Activated T-helper 9 cell treated with anti-CD3 and anti-CD28 coated beads, Interleukin-2, amount 50 U/mL, for 16 hours (primary cell): ENCODE measurements around the gene RCL1.
"Not testable (repeated sequence)": the region's sequence is repeated elsewhere in the genome, so short reads cannot be mapped to it uniquely, and the experiment has no call there.

Source experiments
- DNase-seq: peaks from one replicate; pipeline ENCODE4 v3.0.0-alpha.2; 2020; ENCODE audit warnings: low read depth

The RCL1 gene

DNA sequence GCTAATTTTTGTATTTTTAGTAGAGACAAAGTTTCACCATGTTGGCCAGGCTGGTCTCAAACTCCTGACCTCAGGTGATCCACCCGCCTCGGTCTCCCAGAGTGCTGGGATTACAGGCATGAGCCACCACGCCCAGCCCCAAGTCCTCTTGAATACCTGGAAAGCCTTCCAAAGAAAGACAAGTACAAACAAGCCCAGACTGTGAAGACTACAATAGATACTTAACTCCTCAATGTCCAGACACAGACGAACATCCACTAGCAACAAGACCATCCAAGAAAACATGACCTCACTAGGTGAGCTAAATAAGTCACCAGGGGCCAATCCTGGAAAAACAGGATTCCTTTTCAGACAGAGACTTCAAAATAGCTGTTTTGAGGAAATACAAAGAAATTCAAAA is 9.6 kb upstream of the RCL1 start:
- not testable (repeated sequence) for DNase-seq

DNA sequence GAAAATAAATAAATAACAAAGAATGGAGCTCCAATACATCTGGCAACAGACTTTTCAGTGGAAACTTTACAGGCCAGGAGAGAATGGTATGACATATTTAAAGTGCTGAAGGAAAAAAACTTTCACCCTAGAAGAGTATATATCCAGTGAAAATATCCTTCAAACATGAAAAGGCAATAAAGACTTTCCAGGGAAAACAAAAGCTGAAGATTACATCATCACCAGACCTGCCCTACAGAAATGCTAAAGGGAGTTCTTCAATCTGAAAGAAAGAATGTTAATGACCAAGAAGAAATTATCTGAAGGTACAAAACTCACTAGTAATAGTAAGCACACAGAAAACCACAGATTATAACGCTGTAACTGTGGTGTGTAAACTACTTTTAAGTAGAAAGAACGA is 8.3 kb upstream of the RCL1 start:
- DNase-seq = no peak

DNA sequence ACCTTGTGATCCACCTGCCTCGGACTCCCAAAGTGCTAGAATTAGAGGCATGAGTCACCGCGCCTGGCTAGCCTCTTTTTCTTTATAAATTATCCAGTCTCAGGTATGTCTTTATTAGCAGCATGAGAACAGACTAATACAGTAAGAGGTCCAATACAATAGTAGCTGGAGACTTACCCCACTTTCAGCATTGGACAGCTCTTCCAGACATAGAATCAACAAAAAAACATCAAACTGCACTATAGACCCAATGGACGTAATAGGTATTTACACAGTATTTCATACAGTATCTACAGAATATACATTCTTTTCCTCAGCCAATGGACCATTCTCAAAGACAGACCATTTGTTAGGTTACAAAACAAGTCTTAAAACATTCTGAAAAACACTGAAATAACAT is 6.1 kb upstream of the RCL1 start:
- DNase-seq = no peak

DNA sequence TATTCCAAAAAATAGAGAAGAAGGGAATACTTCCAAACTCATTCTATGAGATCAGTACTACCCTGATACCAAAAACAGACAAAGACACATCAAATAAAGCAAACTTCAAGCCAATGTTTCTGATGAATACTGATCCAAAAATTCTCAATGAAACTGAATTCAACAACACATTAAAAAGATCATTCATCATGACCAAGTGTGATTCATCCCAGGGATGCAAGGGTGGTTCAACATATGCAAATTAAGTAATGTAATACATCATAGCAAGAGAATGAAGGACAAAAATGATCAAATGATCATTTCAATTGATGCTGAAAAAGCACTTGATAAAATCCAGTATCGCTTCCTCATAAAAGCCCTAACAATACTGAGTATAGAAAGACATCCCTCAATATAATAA is 4.9 kb upstream of the RCL1 start:
- DNase-seq = no peak

DNA sequence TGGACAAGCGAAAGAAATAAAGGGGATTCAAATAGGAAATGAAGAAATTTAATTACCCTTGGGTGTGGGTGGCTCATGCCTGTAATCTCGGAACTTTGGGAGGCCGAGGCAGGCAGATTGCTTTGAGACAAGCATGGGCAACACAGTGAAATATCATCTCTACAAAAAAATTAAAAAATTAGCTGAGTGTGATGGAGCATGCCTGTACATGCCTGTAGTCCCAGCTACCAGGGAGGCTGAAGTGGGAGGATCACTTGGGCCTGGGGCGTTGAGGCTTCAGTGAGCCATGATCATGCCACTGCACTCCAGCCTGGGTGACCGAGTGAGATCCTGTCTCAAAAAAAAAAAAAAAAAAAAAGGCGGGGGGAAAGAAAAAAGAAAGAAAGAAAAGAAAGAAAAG is 4.0 kb upstream of the RCL1 start:
- no peak for DNase-seq

DNA sequence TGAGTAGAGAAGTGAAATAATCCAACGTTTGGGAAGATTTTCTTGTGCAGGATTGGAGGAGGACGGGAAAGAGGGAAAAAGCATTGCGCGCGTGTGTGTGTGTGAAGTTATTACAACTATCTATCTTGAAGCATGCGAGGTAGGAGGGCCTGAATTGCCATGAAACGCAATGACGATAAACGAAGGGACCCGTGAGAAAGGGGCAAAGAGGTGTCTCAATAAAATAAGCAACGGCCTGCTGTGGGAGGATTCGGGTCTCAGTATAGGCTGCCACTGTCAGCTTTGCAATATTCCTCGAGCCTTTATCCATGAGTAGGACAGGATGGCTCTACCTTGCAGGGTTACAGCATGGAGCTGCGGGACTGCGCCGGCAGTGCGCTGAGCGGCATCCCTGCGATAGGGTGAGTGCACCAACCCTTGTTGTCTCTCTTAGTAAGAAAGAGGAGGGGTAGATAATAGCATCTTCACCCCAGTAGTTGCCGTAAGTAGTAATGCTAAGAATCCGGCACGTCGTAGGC is 631 bp upstream of the RCL1 start:
- no peak for DNase-seq

DNA sequence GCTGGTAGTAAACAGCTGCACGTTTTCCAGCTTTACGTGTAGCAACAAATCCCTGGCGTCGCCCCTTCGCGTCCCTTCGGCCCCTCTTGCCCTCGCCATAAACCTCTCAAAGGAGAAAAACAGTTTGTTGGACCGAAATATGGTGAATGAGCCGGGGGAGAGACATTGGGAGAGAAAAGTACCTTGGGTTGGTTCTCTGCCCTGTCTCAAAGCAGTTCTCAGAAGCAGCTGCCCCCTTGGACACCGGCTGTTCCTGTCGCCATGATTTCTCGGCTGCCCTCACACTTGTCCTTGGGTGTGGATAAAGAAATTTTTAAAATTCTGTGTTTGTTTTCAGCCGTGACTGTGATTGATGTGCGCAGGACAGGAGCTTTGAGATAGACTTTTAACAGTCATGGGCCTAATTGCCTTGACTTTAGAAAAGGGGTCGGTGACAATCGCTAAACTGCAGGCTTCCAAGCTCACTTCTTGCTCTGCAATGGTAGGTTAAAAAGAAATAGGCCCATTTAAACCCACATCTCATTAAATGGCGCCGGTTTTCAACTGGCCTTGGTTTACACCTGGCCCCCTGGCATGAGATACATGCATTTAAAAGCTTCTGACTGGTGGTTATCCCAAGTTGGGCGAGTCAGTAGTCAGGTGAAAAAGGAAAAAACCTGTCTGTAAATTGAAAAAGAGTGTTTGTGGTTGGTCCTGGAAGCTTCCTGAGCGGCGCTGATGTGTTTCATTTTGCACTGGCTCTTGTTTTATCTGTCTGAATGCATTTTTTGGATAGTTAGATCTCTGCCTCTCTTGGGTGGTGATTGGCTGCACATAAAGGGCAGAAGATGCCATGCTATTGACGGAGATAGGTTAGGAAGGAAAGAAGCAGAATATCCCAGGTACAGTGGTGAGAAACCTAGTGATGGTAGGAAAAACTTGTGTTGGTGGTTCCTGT is 983 bp downstream of the RCL1 start:
- DNase-seq = no peak

DNA sequence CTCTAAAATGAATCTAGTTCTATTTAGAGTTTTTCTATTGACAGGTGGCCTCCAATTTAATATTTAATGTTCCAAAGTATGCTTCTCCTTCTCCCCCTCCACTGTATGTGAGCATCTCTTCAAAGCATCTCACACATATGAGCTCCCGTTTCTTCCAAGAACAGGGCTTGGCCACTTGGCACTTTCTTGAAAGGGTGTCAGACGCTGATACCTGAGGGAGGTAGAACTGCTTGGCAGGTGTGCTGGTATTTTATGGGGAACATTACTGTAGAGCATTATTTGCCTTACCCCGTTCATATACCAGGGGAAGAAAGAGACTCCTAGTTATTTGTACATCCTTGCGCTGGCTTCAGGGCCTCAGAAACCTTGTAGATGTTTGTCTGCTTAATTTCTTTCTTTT is 1.9 kb downstream of the RCL1 start:
- no peak for DNase-seq

DNA sequence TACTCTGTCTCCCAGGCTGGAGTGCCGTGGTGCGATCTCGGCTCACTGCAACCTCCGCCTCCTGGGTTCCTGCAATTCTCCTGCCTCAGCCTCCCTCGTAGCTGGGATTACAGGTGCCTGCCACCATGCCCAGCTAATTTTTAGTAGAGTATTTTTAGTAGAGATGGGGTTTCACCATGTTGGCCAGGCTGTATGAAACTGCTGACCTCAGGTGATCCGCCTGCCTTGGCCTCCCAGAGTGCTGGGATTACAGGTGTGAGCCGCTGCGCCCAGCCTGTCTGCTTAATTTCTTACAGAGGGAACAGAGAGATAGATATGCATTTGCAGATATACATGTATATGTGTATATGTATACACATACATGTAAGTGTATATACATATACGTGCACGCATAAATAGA is 2.4 kb downstream of the RCL1 start:
- DNase-seq = not testable (repeated sequence)

DNA sequence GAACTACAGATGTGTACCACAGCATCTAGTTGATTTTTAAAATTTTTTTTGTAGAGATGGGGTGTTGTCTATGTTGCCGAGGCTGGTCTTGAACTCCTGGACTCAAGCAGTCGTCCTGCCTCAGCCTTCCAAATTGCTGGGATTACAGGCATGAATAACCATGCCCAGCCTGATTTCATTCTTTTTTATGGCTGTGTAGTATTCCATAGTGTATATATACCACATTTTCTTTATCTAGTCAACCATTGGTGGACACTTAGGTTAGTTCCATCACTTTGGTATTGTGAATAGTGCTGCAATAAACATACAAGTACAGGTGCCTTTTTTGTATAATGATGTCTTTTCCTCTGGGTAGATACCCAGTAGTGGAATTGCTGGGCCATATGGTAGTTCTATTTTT is 3.8 kb downstream of the RCL1 start:
- no peak for DNase-seq

DNA sequence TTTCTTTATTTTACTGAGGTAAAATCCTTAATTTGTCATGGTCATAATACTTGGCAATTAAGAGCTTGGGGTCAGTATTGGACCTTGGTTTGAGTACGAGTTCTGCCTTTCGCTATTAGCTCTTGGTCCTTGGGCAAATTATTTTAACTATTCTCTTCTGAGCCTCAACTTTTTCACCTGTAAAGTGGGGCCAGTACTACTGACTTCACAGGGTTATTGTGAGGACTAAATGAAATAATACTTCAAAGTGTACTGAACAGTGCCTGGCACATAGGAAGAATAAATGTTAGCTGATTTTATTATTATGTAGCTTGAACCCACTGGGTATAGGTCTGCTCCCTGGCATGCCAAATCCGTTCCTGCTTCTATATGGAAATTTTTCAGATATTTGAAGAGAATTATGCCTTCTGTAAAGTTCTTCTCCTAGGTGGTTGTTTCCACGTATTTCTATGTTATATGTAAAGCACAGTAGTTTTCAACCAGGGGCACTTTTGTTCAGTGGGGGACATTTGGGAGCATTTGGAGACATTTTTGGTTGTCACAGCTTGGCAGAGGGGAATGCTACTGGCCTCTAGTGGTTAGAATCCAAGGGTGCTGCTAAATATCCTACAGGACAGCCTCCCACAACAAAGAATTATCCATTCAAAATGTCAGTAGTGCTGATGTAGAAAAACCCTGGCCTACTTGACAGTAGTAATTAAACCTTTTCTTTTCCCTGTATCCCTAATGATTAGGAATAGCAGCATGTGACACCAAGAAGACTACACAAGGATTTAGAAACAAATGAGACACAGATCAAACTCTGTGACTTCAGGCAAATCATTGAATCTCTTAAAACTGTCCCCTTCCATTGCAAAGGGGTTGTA is 4.5 kb downstream of the RCL1 start:
- DNase-seq = no peak

DNA sequence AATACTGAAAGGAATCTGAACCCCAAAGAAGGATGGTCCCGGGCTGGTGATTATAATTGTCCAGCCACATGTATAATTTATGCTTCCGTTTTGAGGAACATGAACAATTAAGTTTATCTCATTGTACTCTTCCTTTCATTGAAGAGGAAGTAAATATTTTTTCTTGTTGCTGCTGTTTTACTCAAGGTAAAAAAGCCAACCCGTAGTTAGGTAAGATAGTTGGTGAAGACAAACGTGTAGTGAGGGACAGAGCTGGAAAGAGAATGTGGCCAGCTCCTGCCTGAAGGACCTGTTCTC is 5.1 kb downstream of the RCL1 start:
- DNase-seq = no peak

DNA sequence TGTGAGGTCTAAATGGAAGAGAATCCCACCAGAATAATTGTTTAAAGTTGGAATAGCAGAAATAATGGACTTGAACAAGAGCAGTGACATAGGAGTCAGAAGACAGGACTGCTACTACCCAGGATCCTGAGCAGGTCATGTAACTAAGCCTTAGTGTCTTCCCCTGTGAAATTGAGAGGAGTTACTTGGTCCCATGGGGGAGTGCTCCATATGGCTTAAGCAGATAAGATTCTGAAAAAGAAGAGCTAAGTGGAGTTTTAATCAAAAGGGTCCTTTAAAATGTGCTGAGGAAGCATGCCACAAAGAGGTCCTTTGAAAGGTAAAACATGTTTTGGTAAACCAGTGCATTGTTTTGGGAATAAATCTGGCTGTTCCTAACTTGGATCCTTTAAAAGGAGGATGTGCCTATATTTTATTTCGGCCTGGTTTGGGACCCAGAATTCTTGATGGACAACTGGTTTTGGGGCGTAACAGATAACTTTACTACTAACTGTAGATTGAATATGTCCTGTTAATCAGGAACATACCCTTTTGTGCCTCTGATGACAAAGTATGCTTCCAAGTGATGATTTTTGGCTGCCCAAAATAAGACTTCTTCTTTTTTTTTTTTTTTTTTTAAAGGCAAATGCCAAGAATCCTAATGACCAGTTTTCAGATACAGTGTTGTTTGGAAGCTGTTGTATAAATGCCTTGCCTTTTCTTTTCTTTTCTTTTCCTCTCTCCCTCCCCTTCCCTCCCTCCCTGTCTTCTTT is 5.7 kb downstream of the RCL1 start:
- no peak for DNase-seq

DNA sequence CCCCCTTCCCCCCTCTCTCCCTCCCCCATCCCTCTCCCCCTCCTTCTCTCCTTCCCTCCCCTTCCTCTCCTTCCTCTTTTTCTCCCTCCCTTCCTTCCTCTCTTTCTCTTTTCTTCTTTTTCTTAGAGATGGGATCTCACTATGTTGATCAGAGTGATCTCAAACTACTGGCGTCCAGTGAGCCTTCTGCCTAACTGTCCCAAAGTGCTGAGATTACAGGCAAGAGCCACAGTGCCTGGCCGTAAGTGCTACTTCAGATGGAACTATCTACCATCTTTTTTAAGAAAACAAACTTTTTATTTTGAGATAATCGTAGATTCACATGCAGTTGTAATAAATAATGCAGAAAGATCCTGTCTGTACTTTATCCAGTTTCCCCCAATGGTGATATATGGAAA is 6.3 kb downstream of the RCL1 start:
- DNase-seq = no peak

DNA sequence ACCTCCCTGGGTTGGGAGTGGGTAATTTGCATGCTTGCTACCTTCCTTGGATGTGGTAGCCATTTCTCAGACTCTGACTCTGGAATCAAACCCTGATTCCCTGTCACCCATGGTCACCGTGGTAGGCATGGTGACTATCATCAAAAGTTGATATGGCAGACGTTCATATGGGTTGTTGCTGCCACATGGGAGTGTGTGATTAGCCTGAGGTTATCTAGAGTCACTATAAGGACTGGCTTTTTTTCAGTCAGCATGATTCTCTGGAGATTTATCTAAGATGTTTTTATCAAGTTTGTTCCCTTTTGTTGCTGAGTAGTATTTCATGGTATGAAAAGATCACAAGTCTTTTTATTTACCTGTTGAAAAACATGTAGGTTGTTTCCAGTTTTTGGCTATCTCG is 7.0 kb downstream of the RCL1 start:
- DNase-seq = no peak

DNA sequence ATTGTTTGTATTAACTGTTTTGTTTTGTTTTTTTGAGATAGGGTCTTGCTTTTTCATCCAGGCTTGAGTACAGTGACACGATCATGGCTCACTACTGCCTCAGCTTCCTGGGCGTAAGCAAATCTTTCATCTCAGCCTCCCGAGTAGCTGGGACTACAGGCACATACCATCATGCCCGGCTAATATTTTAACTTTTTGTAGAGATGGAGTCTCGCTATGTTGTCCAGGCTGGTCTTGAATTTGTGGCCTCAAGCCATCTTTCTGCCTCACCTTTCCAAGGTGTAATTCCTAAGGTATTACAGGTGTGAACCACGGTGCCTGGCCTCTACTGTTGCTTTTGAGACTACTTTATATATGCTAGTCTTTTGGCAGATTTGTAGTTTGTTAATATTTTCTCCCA is 8.4 kb downstream of the RCL1 start:
- DNase-seq = no peak

DNA sequence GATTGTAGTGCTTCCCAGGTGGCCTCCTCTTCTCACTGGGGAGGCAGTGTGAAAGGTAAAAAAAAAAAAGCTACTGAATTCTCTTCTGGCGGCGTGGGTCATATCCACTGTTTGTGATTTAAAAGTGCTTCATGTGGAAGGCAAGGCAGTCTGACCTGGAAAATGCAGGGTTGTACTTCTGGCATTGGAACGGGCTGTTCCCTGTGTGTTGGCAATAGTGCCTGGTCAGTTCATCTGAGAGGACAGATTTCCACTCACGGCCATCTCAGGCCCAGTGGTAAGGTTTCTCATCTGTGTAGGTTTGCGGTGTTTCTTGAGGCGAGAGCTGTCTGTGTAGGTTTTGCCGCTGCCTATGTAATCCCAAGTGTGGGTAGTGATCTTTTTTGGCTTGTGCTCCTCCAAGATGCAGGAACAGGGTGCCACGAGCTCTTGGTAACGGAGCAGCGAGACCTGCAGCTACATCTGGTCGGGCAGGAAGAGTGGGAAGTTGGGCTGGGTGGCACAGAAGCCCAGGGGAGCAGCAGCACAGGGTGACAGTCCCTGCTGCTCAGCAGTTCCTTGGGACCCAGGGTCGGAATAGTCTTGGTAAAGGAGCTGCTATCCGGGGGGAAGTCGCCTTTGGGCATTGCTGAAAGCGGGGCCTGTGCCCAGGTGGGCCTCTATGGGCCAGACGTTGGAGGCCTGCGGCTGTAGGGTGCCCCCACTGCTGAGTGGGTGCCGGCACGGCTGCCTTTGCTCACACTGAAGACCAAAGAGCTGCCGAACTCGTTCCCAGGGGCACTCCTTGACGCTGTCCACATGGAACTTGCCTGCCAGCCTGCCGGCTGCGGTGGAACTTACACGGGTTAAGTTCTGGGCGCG is 11.2 kb downstream of the RCL1 start:
- DNase-seq = no peak

DNA sequence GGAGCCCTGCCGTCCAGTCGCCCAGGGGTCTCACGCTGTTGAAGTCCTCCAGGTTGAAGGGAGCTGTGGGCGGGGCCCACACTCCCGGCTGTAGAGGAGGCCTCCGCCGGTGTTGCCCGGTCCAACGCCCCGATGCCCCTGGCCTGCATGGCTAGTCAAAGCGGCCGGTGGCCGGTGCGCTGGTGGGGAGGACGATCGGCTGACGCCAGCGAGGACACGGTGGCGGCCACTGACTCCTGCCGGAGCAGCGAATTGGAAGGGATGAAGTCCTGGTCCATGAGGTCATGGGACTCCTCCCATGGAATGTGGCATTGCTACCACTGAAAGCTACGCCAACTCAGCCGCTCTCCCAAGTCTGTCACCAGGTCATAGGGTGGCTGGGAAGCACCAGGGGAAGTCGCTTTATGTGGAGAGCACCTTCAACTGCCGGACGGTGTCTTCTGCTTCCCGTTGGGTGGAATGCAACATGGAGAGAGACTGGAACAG is 11.8 kb downstream of the RCL1 start:
- no peak for DNase-seq

DNA sequence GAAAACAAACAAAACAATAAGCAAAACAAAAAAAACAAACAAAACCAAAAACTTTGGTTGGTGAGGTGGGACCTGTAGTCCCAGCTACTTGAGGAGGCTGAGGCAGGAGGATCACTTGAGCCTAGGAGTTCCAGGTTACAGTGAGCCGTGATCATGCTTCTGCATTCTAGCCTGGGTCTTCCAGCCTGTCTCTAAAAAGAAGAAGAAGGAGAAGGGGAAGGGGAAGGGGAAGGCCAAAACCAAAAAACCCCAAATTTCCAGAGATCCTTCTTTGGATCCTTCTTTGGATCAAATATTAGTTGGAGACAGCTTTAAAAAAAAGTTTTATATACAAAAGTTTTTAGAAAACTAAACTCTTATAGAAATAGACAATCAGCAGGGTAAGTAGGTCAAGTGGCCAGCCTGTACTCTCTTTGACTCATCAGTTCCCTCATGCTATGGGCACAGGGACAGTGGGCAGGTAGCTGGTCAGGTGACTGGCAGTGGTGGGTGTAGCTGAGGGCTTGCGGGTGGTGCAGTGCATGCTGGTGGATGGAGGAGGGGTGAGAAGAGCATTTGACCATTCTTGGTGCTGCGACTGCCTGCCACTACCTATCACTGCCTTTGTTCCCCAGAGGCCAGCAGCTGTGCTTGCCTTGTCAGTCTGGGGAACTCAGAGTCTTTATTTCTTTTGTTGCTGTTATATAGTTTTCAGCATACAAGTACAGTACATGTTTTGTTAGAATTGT is 12.6 kb downstream of the RCL1 start:
- no peak for DNase-seq

DNA sequence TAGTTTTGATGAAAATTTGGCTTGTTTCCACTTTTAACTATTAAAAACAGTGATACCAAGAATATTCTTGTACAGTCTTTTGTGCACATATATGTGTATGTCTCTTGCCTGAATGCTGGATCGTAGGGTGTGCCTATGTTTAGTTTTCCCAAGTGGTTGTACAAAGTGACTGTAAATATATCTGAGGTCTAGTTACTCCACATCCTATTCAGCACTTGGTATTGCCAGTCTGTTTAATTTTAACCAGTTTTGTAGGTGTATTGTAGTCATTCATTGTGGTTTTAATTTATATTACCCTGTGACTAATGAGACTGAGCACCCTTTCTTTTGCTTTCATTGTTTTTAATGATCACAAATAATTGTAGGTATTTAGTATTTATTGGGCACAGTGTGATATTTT is 17.8 kb downstream of the RCL1 start:
- DNase-seq = no peak

DNA sequence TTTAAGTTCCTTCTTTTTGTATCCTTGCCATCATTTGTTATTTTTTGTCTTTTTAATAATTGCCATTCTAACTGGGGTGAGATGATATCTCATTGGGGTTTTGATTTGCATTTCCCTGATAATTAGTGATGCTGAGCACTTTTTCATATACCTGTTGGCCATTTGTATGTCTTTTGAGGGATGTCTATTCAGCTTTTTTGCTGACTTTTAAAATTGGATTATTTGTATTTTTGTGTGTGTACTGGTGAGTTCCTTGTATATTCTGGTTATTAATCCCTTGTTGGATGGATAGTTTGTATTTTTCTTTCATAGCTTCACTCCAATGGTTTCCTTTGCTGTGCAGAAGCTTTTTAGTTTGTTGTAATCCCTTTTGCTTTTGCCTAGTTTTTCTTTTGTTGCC is 19.1 kb downstream of the RCL1 start:
- DNase-seq = no peak
